Activated T-cell treated with anti-CD3 and anti-CD28 coated beads, Interleukin-2, amount 50 U/mL, for 1 hour (primary cell): ENCODE data around the gene PCSK1.
"Not testable (repeated sequence)": the region's sequence is repeated elsewhere in the genome, so short reads cannot be mapped to it uniquely, and the experiment has no call there.

Experiments used
- DNase-seq: peaks from one replicate; pipeline ENCODE4 v3.0.0-alpha.2; 2020

PCSK1 gene

GRCh38 chr5:96367337-96367736 is 65.7 kb downstream of the PCSK1 start:
- DNase-seq = not testable (repeated sequence)

- DNase-seq = no peak
Observed at GRCh38 chr5:96354237-96354636, 78.8 kb downstream of the PCSK1 start.

- no peak for DNase-seq
Observed at GRCh38 chr5:96353220-96353619, 79.8 kb downstream of the PCSK1 start.

GRCh38 chr5:96350678-96351077 is 82.4 kb downstream of the PCSK1 start:
- DNase-seq = no peak

GRCh38 chr5:96348536-96348935 is 84.5 kb downstream of the PCSK1 start:
- no peak for DNase-seq

GRCh38 chr5:96347502-96348292 is 85.4 kb downstream of the PCSK1 start:
- no peak for DNase-seq

- no peak for DNase-seq
Observed at GRCh38 chr5:96344678-96345577, 88.1 kb downstream of the PCSK1 start.

GRCh38 chr5:96343094-96343493 is 90.0 kb downstream of the PCSK1 start:
- DNase-seq = no peak

GRCh38 chr5:96342581-96342980 is 90.5 kb downstream of the PCSK1 start:
- DNase-seq = no peak
